Hepatocyte (in vitro differentiated cells): Measurements from ENCODE around the gene VAV2.

Experiments
- CTCF ChIP-seq: fragments of 200-600 bp; sonication (generic); IDR thresholded peaks from 2 replicates; pipeline ENCODE4 v1.5.1; 2016; ENCODE audit warnings: antibody characterized with exemption, mild to moderate bottlenecking; ENCODE audit not compliant: poor library complexity
- EZH2 ChIP-seq: fragments of 200-600 bp; sonication (generic); IDR thresholded peaks from 2 replicates; pipeline ENCODE4 v1.6.1; 2016; ENCODE audit warnings: antibody characterized with exemption, mild to moderate bottlenecking, borderline replicate concordance

- TF ChIP-seq EZH2 (no peak), CTCF (no peak)
Measured at GRCh38 chr9:133769511-133770075, 222.5 kb downstream of the VAV2 start.
